ENCODE measurements around the gene CBFB. TPM values are rescaled to one million over a fixed set of nuclear protein-coding genes. Genes with fewer than 3 reads are reported as not detected.

The CBFB gene
- total RNA-seq = 57.7 and 92.9 TPM in 2 replicates

DNA sequence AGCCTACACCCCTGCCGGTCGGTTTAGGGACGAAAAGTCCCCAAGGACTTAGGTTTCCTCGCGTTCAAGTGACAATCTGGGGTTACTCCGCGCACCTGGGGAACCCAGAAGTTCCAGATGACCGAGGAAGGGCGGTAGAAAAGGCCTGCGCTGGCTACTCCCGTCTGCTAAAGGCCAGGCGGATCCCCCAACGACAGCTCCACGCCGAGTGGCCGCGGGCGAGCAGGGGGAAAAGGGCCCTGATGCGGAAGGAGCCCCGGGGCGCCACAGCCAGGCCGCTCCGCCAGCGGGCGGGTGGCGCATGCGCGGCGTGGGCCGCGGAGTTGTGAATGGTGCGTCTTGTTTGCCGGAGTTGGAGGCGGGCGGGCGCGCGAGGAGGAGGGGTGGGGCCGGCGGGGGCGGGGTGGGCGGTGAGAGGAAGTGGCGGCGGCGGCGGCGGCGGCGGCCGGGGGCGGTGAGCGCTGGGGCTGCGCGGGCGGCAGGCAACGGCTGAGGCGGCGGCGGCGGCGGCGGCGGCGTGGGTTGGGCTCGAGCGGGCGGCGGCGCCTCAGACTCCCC lies at the start of gene CBFB:
CBFB (plus strand) TSS at position 454 of the 558 bp plus-strand sequence. CDS start 259 bp downstream, outside the sequence.

GRCh38 chr16:66988197-66988788 lies 40.7 kb upstream of the CBFB start, which contains the start of gene CES4A:
Gene CES4A, plus strand, starts transcription at chr16:66988589. Its CDS starts 184 bp downstream, at chr16:66988773.

GRCh38 chr16:67109407-67110135 lies 80.6 kb downstream of the CBFB start, which contains the start of gene PHAF1:
Gene PHAF1, plus strand, starts transcription at chr16:67109941. Its CDS starts 235 bp downstream, at chr16:67110176.

Other genes starting within 250 kb of the CBFB start
- gene TERB1, start 227.6 kb upstream of the CBFB start, total RNA-seq = 0.07 and 0.46 TPM in 2 replicates
- gene NAE1, start 198.2 kb upstream of the CBFB start, total RNA-seq = 72.0 and 93.3 TPM in 2 replicates
- gene CA7, start 184.7 kb upstream of the CBFB start, total RNA-seq = not detected in 2 replicates
- 4.9 and 26.9 TPM in 2 replicates for gene PDP2, start 148.6 kb upstream of the CBFB start, total RNA-seq
- 1.6 and 3.0 TPM in 2 replicates for gene CDH16, start 110.3 kb upstream of the CBFB start, total RNA-seq
- 73.8 and 96.6 TPM in 2 replicates for gene RRAD, start 103.6 kb upstream of the CBFB start, total RNA-seq
- gene CIAO2B, start 94.7 kb upstream of the CBFB start, total RNA-seq = 106 and 141 TPM in 2 replicates
- 74.0 and 93.4 TPM in 2 replicates for gene CES2, start 93.6 kb upstream of the CBFB start, total RNA-seq
- gene CES3, start 67.9 kb upstream of the CBFB start, total RNA-seq = 0.99 and 1.5 TPM in 2 replicates
- gene CES4A, start 40.6 kb upstream of the CBFB start, total RNA-seq = 0.65 and 2.5 TPM in 2 replicates
- 12.4 and 14.7 TPM in 2 replicates for gene PHAF1, start 80.8 kb downstream of the CBFB start, total RNA-seq
- gene B3GNT9, start 121.8 kb downstream of the CBFB start, total RNA-seq = 9.7 and 11.4 TPM in 2 replicates
- 31.9 and 47.2 TPM in 2 replicates for gene TRADD, start 130.8 kb downstream of the CBFB start, total RNA-seq
- gene FBXL8, start 130.8 kb downstream of the CBFB start, total RNA-seq = 10.5 and 11.4 TPM in 2 replicates
- gene HSF4, start 135.6 kb downstream of the CBFB start, total RNA-seq = 2.5 TPM in 1 of 2 replicates, not detected in the other
- 53.2 and 89.0 TPM in 2 replicates for gene NOL3, start 141.4 kb downstream of the CBFB start, total RNA-seq
- 5.2 and 11.3 TPM in 2 replicates for gene MATCAP1, start 154.8 kb downstream of the CBFB start, total RNA-seq
- 0.99 TPM in 1 of 2 replicates, not detected in the other for gene EXOC3L1, start 161.0 kb downstream of the CBFB start, total RNA-seq
- 82.0 and 87.8 TPM in 2 replicates for gene E2F4, start 163.0 kb downstream of the CBFB start, total RNA-seq
- 33.8 and 39.6 TPM in 2 replicates for gene ELMO3, start 170.0 kb downstream of the CBFB start, total RNA-seq
- 27.7 and 33.8 TPM in 2 replicates for gene TMEM208, start 198.0 kb downstream of the CBFB start, total RNA-seq
- gene FHOD1, start 218.3 kb downstream of the CBFB start, total RNA-seq = 26.0 and 26.4 TPM in 2 replicates
- 0.74 and 0.78 TPM in 2 replicates for gene SLC9A5, start 219.8 kb downstream of the CBFB start, total RNA-seq